Measurements from ENCODE around the gene DNAH2. TPM values are rescaled to one million over a fixed set of nuclear protein-coding genes. Genes with fewer than 3 reads are reported as not detected.

The DNAH2 gene, protein sequence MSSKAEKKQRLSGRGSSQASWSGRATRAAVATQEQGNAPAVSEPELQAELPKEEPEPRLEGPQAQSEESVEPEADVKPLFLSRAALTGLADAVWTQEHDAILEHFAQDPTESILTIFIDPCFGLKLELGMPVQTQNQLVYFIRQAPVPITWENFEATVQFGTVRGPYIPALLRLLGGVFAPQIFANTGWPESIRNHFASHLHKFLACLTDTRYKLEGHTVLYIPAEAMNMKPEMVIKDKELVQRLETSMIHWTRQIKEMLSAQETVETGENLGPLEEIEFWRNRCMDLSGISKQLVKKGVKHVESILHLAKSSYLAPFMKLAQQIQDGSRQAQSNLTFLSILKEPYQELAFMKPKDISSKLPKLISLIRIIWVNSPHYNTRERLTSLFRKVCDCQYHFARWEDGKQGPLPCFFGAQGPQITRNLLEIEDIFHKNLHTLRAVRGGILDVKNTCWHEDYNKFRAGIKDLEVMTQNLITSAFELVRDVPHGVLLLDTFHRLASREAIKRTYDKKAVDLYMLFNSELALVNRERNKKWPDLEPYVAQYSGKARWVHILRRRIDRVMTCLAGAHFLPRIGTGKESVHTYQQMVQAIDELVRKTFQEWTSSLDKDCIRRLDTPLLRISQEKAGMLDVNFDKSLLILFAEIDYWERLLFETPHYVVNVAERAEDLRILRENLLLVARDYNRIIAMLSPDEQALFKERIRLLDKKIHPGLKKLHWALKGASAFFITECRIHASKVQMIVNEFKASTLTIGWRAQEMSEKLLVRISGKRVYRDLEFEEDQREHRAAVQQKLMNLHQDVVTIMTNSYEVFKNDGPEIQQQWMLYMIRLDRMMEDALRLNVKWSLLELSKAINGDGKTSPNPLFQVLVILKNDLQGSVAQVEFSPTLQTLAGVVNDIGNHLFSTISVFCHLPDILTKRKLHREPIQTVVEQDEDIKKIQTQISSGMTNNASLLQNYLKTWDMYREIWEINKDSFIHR (N-terminal part only)
- total RNA-seq, result 0.16 TPM
- long read RNA-seq, partial matches to known transcripts, result 0 of 1 reads
- long read RNA-seq, other reads (novel, unspliced or antisense), result 1 of 1 reads

DNA sequence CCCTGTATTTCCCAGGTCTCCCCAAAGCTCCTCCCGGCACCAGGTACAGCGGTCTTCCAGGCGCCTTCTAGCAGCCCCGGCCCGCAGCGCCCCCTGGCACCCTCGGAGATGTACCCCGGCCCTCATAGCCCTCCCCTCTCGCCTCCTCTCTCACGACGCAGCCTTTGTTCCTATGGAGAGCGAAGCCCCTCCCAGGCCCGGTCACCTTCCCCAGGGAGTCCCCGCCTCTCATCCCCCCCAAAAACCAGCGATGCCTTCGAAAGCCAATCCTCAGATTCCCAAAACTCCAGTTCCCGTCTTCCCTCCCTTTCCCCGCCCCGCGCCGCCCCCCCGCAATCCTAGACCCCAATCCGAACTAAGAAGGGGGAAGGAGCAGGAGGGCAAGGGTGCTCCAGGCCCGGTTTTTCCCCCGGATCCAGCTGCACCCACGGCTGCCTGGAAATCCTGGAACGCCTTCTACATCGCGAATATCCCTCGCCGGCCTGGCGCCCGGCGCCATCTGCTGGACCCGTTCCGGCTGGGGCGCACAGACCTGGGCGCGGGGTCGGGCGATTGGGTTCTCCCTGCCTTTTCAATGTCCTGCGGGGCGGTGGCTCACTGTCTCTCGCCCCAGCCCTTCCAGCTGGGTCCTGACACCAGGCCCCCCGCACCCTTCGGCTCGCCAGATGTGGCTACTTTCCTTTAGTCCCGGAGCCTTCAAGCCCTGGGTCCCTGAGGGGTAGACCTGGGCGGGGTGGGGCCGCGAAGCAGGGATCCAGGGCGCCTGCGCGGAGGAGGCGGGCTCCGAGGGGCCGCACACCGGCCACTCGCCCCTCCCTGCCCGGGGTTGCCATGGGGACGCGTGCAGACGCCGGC is at the start of gene DNAH2:
DNAH2 (plus strand) TSS at position 844 of the 855 bp plus-strand sequence. CDS start 1,991 bp downstream, outside the sequence.
- intact Hi-C loops (cut with DNase I), result loop anchor here (1.0 kb wide), 1 partner anchor 29 kb away; the partner anchor contains the start of gene WRAP53
- DNase-seq (ENCODE audit: low spot score), result peak; percentile 83

DNA sequence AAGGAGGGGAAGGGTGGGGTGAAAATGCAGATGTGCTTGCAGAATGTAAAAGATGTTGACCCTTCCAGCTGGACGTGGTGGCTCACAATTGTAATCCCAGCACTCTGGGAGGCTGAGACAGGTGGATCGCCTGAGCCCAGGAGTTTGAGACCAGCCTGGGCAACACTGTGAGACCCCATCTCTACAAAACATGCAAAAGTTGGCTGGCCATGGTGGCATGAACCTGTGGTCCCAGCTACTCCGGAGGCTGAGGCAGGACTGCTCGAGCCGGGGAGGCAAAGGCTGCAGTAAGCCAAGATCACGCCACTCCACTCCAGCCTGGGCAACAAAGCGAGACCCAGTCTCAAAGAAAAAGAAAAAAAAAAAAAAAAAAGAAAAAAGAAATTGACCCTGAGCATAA is 49.1 kb upstream of the DNAH2 start:
- intact Hi-C loops (cut with DNase I), result no loop called here
- no peak for DNase-seq (ENCODE audit: low spot score)

DNA sequence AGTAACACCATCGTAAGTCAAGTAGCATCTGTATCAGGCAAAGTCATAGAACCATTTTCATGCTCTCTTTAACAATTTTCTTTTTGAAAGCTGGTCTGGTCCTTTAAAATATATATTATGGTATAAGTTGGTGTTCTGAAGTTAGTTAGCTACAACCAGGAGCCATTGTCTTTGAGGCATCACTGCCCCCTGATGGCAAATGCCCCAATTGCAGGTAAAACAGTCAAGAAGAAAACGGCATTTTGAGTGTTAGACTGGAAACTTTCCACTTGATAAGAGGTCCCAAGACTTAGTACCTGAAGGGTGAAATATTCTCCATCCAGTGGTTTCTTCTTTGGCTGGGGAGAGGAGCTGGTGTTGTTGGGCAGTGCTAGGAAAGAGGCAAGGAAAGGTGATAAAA is 44.3 kb upstream of the DNAH2 start:
- no peak for DNase-seq (ENCODE audit: low spot score)
- intact Hi-C loops (cut with DNase I), result no loop called here

DNA sequence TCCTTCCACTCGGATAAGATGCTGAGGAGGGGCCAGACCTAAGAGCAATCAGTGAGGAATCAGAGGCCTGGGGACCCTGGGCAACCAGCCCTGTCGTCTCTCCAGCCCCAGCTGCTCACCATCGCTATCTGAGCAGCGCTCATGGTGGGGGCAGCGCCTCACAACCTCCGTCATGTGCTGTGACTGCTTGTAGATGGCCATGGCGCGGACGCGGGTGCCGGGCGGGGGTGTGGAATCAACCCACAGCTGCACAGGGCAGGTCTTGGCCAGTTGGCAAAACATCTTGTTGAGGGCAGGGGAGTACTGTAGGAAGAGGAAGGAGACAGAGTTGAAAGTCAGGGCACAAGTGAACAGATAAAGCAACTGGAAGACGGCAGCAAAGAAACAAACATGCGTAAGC is 42.6 kb upstream of the DNAH2 start:
- DNase-seq (ENCODE audit: low spot score), result no peak
- intact Hi-C loops (cut with DNase I), result no loop called here

DNA sequence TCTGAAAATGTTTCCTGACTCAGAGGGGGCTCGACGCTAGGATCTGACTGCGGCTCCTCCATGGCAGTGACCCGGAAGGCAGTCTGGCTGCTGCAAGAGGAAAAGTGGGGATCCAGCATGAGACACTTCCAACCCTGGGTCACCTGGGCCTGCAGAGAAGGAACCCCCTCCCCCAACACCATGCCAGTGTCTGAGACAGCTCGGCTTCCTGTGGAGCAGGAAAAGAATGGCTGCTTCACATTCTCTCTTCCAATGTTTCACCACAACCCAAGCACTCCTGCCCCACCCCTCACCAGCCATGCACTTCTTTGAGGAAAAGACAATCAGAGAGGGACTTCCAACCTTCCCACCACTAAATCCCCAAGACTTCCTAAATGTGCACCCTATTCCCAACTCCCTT is 41.0 kb upstream of the DNAH2 start:
- intact Hi-C loops (cut with DNase I), result no loop called here
- no peak for DNase-seq (ENCODE audit: low spot score)

DNA sequence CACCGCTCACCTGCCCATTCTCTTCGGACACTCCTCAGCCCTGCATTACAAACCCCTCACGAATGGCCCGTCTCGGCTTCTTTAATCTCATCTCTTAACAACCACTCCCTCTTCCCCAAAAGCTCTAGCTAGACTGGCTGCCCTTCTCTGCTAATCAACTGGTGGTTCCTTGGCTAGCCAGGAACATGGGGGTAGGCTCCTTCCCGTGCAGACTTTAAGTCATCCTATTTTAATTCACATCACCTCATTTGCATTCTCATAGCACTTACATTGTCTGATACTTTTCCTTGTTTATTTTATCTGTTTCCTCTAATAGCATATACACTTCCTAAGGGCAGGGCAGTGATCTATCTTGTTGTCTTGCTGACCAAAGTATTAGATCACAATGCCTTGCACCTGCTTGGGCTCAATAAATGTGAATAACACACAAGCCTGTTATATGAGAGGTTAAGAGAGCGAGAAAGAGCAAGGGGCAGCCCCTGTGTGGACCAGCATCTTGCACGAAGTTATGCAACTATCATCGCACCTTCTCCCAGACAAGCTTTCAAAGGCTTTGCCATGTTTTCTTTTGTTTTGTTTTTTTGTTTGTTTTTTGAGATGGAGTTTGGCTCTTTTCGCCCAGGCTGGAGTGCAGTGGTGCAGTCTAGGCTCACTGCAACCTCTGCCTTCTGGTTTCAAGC is 40.0 kb upstream of the DNAH2 start:
- intact Hi-C loops (cut with DNase I), result no loop called here
- no peak for DNase-seq (ENCODE audit: low spot score)

DNA sequence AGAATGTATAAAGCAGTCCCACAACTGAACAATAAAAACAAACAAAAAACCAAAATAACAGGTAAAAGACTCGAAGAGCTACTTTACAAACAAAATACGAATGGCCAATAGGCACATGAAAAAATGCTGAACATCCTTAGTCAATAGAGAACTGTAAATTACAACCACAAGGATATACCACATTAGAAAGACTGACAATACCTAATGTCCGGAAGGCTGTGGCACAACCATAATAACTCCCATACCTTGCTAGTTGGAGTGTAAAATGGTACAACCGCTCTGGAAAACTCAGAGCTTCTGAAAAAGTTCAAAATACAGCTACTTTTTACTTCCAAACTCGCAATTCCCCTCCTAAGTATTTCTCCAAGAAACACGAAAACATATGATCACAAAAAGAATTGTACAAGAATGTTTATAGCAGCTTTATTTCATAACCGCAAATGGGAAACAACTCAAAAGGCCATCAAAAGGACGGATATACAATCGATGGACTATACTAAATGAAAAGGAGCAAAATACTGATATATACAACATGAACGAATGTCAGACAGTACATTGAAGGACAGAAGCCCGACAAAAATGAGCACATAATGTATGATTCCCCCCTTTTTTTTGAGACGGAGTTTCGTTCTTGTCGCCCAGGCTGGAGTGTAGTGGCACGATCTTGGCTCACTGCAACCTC is 32.6 kb upstream of the DNAH2 start:
- intact Hi-C loops (cut with DNase I), result loop anchor here (5.0 kb wide), 1 partner anchor 73 kb away; the partner anchor contains the start of gene FXR2
- no peak for DNase-seq (ENCODE audit: low spot score)

DNA sequence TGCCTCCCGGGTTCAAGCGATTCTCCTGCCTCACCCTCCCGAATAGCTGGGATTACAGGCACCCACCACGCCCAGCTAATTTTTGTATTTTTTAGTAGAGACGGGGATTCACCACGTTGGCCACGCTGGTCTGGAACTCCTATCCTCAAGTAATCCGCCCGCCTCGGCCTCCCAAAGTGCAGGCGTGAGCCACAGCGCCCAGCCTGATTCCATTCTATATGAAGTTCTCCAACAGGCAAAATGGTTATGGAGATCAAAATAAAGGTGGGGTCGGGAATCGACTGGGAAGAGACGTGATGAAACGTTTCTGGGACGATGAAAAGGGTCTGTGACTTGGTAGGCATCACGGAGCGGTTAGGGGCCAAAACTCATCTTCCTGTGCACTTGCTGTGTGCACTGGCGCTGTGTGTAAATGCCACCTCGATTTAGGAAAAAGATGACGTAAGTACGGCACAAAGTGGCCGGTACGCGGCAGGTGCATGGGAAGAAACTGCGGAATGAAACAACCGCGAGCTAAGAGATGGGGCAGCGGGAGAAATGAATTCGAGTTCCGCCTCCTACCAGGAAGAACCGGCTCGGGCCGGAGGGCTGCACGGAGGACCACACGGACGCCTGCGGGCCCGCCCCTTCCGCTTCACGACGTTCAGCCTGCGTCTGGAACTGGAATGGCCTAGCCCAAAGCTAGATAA is 31.9 kb upstream of the DNAH2 start:
- intact Hi-C loops (cut with DNase I), result loop anchor here (2.0 to 5.0 kb wide), 3 partner anchors 55 to 103 kb away; partner anchors contain the start of genes FXR2, MPDU1 and SHBG
- DNase-seq (ENCODE audit: low spot score), result peak; percentile 96

DNA sequence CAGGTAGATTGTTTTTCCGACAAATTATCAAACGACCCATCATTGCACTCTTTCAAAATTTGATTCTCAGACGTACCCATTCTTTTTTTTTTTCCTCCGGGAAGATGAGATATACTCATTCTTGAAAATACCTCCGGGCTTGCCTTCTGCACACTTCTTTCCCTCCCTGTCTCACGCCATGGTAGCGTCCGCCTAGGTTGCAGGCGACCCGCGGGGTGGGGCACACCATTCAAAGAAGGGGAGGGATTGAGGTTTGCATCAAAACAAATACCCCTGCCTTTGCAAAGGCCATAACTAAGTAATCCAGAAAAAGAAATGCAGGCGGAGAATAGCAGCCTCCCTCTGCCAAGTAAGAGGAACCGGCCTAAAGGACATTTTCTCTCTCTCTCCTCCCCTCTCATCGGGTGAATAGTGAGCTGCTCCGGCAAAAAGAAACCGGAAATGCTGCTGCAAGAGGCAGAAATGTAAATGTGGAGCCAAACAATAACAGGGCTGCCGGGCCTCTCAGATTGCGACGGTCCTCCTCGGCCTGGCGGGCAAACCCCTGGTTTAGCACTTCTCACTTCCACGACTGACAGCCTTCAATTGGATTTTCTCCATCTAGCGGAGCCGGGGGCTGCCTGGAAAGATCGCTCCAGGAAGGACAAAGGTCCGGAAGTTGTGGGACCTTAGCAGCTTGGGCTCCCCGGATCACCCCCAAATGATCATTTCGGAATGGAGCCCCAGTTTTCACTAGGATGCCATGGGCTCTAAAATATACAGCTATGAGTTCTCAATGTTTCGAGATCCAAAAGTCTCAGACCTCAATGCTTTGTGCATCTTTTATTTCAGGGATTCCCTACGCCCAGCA is 31.1 kb upstream of the DNAH2 start:
- intact Hi-C loops (cut with DNase I), result loop anchor here (2.0 to 5.0 kb wide), 3 partner anchors 56 to 104 kb away; partner anchors contain the start of genes FXR2, MPDU1 and SHBG
- peak; percentile 89 for DNase-seq (ENCODE audit: low spot score)

DNA sequence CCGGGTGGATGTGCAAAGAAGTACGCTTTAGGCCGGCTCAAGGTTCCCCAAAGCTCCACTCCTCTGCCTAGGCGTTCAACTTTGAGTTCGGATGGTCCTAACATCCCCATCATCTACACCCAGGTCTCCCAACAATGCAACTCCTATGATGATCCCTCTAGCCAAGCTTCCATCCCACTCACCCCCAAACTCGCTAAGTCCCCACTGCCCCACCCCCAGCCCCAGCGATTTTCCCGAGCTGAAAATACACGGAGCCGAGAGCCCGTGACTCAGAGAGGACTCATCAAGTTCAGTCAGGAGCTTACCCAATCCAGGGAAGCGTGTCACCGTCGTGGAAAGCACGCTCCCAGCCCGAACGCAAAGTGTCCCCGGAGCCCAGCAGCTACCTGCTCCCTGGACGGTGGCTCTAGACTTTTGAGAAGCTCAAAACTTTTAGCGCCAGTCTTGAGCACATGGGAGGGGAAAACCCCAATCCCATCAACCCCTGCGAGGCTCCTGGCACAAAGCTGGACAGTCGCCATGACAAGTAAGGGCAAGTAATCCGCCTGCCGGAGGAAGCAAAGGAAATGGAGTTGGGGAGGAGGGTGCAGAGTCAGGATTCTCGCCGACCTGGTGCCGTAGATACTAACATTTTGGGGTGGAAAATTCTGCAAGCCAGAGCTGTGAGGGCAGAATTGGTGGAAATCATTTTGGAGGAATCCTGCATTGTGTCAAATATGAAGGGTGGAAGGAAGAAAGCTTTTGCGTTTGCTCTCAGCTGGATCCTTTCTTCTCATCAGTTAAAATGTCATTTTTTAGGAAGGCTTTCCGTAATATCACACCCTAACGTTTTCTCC is 30.3 kb upstream of the DNAH2 start, which contains the start of gene TP53:
TP53 (minus strand) TSS at position 419 of the 836 bp plus-strand sequence. CDS start 10,896 bp downstream, outside the sequence.
- DNase-seq (ENCODE audit: low spot score), result peak; percentile 94
- intact Hi-C loops (cut with DNase I), result loop anchor here (2.0 to 5.0 kb wide), 3 partner anchors 56 to 104 kb away; partner anchors contain the start of genes FXR2, MPDU1 and SHBG

DNA sequence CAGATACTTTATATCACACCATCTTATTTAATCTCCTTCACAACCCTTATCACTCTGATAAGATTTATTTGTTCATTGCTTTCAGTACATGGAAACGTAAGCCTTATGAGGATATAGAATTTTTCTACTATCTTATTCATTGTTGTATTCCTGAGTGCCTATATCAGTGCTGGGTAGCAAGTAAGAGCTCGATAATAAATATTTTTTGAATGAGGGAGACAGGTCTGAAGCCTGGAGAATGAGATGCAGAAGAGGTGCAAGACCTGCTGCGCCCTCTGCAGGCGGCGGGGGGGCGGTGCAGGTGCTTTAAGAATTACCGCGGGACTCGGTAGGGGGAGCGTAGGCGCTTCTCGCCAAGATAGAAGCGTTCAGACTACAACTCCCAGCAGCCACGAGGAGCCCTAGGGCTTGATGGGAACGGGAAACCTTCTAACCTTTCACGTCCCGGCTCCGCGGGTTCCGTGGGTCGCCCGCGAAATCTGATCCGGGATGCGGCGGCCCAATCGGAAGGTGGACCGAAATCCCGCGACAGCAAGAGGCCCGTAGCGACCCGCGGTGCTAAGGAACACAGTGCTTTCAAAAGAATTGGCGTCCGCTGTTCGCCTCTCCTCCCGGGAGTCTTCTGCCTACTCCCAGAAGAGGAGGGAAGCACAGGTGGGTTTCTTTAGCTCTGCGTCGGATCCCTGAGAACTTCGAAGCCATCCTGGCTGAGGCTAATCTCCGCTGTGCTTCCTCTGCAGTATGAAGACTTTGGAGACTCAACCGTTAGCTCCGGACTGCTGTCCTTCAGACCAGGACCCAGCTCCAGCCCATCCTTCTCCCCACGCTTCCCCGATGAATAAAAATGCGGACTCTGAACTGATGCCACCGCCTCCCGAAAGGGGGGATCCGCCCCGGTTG is 29.4 kb upstream of the DNAH2 start, which contains the start of gene WRAP53:
WRAP53 (plus strand) TSS at position 570 of the 900 bp plus-strand sequence; CDS start at position 742, 172 bp downstream.
- DNase-seq (ENCODE audit: low spot score), result peak; percentile 98
- intact Hi-C loops (cut with DNase I), result loop anchor here (1.0 to 5.0 kb wide), 4 partner anchors 29 to 105 kb away; partner anchors contain the start of genes DNAH2, FXR2, MPDU1 and SHBG

DNA sequence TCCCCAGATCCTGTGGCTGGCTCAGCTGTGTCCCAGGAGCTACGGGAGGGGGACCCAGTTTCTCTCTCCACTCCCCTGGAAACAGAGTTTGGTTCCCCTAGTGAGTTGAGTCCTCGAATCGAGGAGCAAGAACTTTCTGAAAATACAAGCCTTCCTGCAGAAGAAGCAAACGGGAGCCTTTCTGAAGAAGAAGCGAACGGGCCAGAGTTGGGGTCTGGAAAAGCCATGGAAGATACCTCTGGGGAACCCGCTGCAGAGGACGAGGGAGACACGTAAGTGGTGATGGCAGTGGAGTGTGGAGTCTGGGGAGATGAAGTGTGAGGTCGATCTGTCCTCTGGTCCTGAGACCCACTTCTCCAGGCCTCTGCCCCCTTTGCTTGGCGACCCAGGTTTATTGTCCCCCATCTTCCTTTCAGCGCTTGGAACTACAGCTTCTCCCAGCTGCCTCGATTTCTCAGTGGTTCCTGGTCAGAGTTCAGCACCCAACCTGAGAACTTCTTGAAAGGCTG is 28.7 kb upstream of the DNAH2 start:
- intact Hi-C loops (cut with DNase I), result loop anchor here (1.0 to 5.0 kb wide), 2 partner anchors 28 to 77 kb away; partner anchors contain the start of genes DNAH2 and FXR2
- no peak for DNase-seq (ENCODE audit: low spot score)

DNA sequence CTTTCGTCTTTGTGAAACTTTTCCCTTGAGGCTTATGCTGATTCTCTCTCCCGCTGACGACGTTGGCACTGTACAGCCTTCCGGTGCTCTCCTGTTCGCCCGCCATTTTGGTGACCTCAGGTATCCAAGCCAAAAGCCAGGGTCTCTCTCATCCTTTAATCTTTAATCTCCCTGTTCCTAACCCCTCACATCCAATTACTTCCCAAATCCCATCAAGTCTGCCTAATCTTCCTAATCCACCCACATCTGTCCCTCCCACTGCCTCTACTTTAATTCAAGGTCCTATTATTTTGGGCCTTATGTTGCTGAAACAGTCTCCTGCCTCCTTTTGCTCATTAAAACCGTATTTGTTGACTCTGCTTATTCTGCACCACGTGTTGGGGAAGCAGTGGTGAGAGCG is 22.0 kb upstream of the DNAH2 start:
- intact Hi-C loops (cut with DNase I), result no loop called here

More for the DNA sequence above, 22.0 kb upstream of the DNAH2 start:
- DNase-seq (ENCODE audit: low spot score), result no peak

Data from cardiac septum (tissue), 1 donor.